Testis (tissue), 3 donors: ENCODE measurements around the gene C1orf116. TPM values are rescaled to one million over a fixed set of nuclear protein-coding genes. Genes with fewer than 3 reads are reported as not detected.

Source experiments
- DNase-seq: peaks from one replicate; pipeline ENCODE4 v3.0.0-alpha.2; 2019
- H3K27ac ChIP-seq, 2 donors: fragments of 200-600 bp; sonication (generic); one replicate each; pipeline ENCODE4 v1.5.1; 2019
- H3K27me3 ChIP-seq: fragments of 200-600 bp; sonication (generic); one replicate; pipeline ENCODE4 v1.5.1; 2019
- H3K36me3 ChIP-seq: fragments of 200-600 bp; sonication (generic); one replicate; pipeline ENCODE4 v1.5.1; 2017; ENCODE audit warnings: low read depth; ENCODE audit errors: missing control alignments
- H3K4me1 ChIP-seq: fragments of 200-600 bp; sonication (generic); one replicate; pipeline ENCODE4 v1.5.1; 2019
- H3K4me3 ChIP-seq, 2 donors: fragments of 200-600 bp; sonication (generic); one replicate each; pipeline ENCODE4 v1.5.1; 2017 to 2019
- H3K9me3 ChIP-seq: fragments of 200-600 bp; sonication (generic); one replicate; pipeline ENCODE4 v1.5.1; 2017
- POLR2A ChIP-seq: fragments of 450-650 bp; IDR thresholded peaks from one replicate; pipeline ENCODE4 v1.6.1; 2017; ENCODE audit warnings: antibody characterized with exemption, mild to moderate bottlenecking, moderate library complexity
- WGBS, 2 donors: methylation state at CpG; one replicate each; pipeline ENCODE4 v1.1.5; 2018; 5-methylcytosine and 5-hydroxymethylcytosine counted together
- intact Hi-C: fragments of 100-400 bp; cut with DNase I; formaldehyde crosslinking; loops from one replicate; pipeline ENCODE4 v1.15.1; 2023; ENCODE audit warnings: low total_unique reads
- polyA plus RNA-seq: library from polyadenylated mRNA; stranded (reverse); fragments of 350-450 nt; fragmentation: Illumina TruSeq; extraction: RNeasy Lipid Tissue Mini Kit (QIAGEN cat#74804); gene quantifications from one replicate; pipeline ENCODE4 v1.2.3, GENCODE V29; 2014; ENCODE audit warnings: low read depth, low replicate concordance; ENCODE audit not compliant: insufficient read depth
- total RNA-seq, 2 donors: library from RNA; depleted of rRNA; stranded (reverse); fragments of >200 nt; gene quantifications; one replicate each; pipeline ENCODE4 v1.2.3, GENCODE V29; 2016
- TF ChIP-seq, protein P1 (sequence below), 3 experiments: fragments of 450-650 bp in 2 of 3; fragments of 200-600 bp in 1 of 3; sonication (generic) in 1 of 3; IDR thresholded peaks; one replicate each; pipeline ENCODE4 v1.5.1; 2016 to 2019; ENCODE audit warnings: antibody characterized with exemption in 3 of 3, mild to moderate bottlenecking in 2 of 3, moderate library complexity in 1 of 3

C1orf116 gene
- total and polyA plus RNA-seq, 3 donors from 2014 or later = 0.31 to 0.88 (median 0.71) TPM

DNA sequence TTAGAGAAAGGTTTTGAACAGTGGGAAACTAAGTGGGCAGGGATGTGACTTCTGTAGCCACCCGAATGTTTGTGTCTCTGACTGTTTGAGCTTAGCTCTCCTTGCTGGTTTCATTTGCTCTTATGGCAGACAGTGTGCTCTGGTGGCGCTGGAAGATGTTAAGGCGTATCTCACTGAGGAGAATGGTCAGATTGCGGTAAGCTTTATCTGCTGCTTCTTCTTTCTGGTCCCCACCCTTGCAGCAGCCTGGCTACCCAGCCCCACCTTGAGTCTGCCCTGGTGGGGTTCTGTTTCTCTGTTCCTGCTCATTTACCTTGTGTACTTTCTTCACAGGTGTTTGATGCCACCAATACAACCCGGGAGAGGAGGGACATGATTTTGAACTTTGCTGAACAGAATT, 30.5 kb upstream of the C1orf116 start:
- Histone ChIP-seq H3K4me3 (no peak overlapping the region), H3K36me3 (peaks cover 4% of the 10 kb centered on the region), H3K9me3 (no peaks in the 10 kb centered on the region), H3K27me3 (no peaks in the 10 kb centered on the region), H3K27ac (no peak overlapping the region), H3K4me1 (no peaks in the 10 kb centered on the region)
- intact Hi-C loops = no loop called here
- WGBS, 2 donors = 90 to 96% methylated on average over 5 of the region's 5 CpGs
- TF ChIP-seq, protein P1, sequence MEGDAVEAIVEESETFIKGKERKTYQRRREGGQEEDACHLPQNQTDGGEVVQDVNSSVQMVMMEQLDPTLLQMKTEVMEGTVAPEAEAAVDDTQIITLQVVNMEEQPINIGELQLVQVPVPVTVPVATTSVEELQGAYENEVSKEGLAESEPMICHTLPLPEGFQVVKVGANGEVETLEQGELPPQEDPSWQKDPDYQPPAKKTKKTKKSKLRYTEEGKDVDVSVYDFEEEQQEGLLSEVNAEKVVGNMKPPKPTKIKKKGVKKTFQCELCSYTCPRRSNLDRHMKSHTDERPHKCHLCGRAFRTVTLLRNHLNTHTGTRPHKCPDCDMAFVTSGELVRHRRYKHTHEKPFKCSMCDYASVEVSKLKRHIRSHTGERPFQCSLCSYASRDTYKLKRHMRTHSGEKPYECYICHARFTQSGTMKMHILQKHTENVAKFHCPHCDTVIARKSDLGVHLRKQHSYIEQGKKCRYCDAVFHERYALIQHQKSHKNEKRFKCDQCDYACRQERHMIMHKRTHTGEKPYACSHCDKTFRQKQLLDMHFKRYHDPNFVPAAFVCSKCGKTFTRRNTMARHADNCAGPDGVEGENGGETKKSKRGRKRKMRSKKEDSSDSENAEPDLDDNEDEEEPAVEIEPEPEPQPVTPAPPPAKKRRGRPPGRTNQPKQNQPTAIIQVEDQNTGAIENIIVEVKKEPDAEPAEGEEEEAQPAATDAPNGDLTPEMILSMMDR (IDR thresholded peaks at IDR 0.05) = no peak
- no peak for TF ChIP-seq POLR2A
- DNase-seq = no peak

DNA sequence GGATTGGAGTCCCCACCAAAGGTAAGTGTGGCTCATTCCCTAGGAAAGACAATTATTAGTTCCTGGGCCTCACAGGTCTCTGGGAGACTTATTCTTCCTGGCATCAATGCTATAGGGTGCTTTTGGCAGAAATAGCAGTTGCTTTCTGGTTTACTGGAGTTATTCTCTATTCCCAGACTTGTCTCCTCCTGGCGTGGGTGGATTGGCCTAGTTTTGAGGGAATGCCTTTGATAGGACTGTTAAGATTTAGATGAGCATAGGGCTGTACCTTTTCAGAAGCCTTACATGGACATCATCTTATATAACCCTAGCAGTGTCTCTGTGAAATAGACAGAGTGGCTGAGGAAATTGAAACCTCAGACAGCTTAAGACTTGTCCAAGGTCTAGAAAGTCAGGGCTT, 29.5 kb upstream of the C1orf116 start:
- 93 to 100% methylated on average over 1 of the region's 1 CpG for WGBS, 2 donors
- Histone ChIP-seq H3K4me1 (no peaks in the 10 kb centered on the region), H3K27ac (no peak overlapping the region), H3K36me3 (peaks cover 4% of the 10 kb centered on the region), H3K4me3 (no peak overlapping the region), H3K9me3 (no peaks in the 10 kb centered on the region), H3K27me3 (no peaks in the 10 kb centered on the region)
- intact Hi-C loops = no loop called here
- DNase-seq = no peak
- TF ChIP-seq POLR2A = no peak
- TF ChIP-seq, protein P1 (IDR thresholded peaks at IDR 0.05) = no peak

DNA sequence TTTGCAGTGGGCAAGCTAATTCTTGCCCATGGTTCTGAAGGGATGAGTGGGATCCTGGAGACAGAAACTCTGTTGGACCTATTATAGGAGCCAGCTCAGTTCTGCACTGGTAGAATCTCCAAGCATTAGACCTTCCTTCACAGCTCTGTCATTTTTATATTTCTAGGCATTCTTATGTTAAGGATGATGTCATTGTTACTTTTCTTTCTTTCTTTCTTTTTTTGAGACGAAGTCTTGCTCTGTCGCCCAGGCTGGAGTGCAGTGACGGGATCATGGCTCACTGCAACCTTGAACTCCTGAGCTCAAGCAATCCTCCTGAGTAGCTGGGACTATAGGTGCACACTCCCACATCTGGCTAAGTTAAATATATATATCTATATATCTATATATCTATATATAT, 28.0 kb upstream of the C1orf116 start:
- DNase-seq = no peak
- Histone ChIP-seq H3K9me3 (no peaks in the 10 kb centered on the region), H3K27ac (no peak overlapping the region), H3K27me3 (no peaks in the 10 kb centered on the region), H3K36me3 (no peaks in the 10 kb centered on the region), H3K4me1 (no peaks in the 10 kb centered on the region), H3K4me3 (no peak overlapping the region)
- TF ChIP-seq, protein P1 (IDR thresholded peaks at IDR 0.05) = no peak
- TF ChIP-seq POLR2A = no peak
- intact Hi-C loops = no loop called here
- WGBS, 2 donors = 56 to 66% methylated on average over 3 of the region's 3 CpGs

DNA sequence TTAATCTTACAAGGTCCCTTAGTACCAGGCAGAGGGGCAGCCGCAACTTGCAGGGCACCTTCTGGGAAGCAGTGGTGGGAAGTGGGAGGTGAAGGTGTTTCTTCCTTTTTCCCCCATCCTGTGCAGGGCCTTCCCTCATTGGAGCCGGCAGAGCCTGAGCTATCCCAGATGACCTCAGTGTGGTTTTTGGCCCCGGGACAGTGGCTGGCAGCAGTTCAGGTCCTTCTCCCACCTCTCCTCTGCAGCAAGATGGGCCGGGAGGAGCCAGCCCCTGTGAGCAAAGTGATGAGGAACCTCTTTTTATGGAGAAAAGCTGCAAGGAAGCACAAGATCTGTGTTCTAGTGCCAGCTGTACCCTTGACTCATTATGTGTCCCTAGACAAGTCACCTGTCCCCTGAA, 27.3 kb upstream of the C1orf116 start:
- intact Hi-C loops = no loop called here
- H3K4me3 ChIP-seq = no peak overlapping the region
- no peaks in the 10 kb centered on the region for H3K9me3 ChIP-seq
- no peak overlapping the region for H3K27ac ChIP-seq
- no peak for DNase-seq
- WGBS, 2 donors = 70 to 79% methylated on average over 4 of the region's 4 CpGs
- no peaks in the 10 kb centered on the region for H3K36me3 ChIP-seq
- TF ChIP-seq, protein P1 (IDR thresholded peaks at IDR 0.05) = no peak
- TF ChIP-seq POLR2A = no peak
- no peaks in the 10 kb centered on the region for H3K27me3 ChIP-seq
- no peaks in the 10 kb centered on the region for H3K4me1 ChIP-seq
